COR-L47 (cell line): ENCODE measurements around the gene GHDC.
"Not testable (repeated sequence)": the region's sequence is repeated elsewhere in the genome, so short reads cannot be mapped to it uniquely, and the experiment has no call there.

Source experiments
- DNase-seq: peaks from one replicate; lab custom pipeline; 2025; lab: John Stamatoyannopoulos, UW

Gene GHDC

DNA sequence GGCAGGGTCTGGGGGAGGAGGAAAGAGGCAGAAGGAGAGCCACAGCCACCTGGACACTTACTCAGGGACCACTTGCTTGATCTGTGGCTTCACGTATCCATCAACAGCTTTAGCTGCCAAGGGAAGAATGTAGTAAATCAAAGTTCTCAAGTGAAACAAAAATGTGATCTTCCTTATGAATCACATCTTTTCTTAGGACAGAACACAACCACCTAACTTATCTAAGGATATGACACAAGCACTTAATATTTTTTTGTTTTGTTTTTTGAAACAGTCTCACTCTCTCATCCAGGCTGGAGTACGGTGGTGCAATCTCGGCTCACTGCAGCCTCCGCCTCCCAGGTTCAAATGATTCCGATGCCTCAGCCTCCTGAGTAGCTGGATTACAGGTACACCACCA is 8.4 kb upstream of the GHDC start:
- no peak for DNase-seq

DNA sequence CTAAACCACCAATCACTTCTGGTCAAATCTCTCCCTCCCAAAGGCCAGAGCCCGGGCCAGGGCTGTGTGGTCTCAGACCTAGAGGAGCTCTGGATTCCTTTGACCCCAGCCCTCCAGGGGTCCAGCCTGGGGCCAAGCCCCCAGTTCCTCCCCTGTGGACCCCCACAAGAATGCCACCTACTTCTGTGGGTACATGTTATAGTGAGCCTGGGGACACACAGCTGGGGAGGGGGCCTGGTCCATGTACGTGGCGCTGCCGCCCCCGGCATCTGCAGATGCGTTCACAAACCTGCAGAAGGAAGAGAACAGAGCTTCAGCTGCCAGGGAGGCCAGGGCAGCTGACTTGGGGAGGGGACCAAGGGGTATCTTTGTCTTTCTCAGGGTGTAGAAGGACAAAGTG is 7.9 kb upstream of the GHDC start:
- DNase-seq, result no peak

- DNase-seq, result no peak
These were observed 7.1 kb upstream of the GHDC start for GRCh38 chr17:42201458-42201772.

DNA sequence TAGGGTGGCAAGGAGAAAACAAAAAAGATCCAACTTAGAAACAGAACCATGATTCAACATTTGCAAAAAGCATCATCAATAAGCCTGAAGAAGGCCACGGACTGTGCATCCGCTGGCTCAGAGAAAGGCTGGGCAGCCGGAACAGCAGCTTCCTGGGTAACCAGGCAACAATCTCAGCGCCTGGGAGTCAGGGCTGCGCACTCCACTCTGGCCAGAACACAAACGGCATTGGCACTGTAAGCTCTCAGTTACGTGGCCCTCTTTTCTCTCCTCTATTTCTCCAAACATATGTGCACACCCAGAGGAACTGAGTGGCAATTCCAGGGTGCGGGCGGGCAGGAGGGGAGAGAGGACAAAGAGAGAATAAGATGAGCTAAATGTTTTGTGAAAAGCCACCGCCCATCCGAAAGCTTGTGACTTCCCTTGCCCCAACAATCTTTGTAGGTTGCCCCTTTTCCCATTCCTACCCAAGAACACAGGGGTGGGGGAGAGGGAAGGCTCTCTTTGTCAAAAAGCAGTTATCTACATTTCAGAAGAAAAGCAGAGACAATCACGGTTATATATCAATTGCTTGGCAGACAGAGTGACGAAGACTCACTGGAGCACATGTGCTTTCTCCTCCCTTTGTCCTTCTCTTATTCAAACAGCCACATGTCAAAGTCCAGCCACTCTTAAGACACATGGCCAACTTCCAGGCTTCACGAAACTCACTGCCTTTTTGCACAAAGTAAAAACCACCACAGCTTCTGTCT is 6.6 kb upstream of the GHDC start:
- no peak for DNase-seq

DNA sequence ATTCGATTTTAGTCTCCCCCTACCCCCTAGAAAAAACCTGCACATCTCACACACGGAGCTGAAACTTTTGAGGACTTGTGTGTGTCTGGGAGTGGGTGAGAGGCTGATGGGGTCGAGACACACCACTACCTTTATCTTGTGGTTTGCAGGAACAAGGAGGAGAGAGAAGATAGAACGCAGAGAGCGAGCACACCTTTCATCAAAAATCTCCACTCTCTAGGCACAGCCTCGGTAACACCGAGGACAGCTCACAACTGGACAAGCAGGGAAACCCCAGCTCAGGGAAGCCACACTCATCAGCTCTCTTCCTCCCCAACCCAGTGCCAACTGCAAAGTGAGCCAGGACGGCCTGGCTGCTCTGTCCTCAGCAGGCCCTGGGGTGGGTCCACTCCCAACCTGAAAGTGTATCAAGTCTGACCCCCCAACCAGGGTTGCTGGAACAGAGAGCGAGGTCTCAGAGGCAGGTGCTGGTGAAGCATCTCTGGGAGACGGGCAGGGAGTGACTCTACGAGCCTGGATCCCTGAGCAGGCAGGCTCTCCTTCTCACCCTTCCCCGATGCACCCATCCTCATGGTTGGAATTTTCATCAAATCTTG is 5.2 kb upstream of the GHDC start:
- DNase-seq, result no peak

DNA sequence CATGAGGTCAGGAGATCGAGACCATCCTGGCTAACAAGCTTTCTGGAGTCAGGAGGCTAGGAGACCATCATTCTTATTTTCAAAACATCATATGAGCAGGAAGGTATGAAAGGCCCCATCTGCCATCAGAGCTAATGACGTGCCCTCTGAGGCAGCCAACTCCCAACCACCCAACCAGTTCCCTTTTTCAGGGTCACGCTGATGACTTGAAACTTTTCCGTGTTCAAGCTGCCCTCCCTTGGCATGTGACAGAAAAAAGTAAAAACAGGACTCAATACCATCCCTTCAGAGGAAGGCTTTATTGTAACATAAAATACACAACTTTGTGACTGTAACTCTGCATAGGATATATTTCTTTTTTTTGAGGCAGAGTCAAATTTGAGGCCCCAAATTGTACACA is 4.6 kb upstream of the GHDC start:
- no peak for DNase-seq

DNA sequence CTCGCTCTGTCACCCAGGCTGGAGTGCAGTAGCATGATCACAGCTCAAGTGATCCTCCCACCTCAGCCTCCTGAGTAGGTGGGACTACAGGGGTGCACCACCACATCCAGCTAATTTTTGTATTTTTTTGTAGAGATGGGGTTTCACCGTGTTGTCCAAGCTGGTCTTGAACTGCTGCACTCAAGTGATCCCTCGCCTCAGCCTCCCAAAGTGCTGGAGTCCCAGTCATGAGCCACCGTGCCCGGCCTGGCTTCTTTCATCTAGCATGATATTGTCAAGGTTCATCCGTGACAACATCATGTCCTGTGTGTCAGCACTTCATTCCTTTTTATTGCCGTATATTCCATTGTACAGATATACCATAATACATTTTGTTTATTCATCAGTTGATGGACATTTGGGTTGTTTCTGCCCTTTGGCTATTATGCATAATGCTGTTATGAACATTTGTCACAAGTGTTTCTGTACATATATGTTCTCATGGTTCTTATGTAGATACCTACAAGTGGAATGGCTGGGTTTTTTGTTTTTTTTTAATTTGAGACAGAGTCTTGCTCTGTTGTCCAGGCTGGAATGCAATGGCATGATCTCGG is 3.4 kb upstream of the GHDC start:
- no peak for DNase-seq

DNA sequence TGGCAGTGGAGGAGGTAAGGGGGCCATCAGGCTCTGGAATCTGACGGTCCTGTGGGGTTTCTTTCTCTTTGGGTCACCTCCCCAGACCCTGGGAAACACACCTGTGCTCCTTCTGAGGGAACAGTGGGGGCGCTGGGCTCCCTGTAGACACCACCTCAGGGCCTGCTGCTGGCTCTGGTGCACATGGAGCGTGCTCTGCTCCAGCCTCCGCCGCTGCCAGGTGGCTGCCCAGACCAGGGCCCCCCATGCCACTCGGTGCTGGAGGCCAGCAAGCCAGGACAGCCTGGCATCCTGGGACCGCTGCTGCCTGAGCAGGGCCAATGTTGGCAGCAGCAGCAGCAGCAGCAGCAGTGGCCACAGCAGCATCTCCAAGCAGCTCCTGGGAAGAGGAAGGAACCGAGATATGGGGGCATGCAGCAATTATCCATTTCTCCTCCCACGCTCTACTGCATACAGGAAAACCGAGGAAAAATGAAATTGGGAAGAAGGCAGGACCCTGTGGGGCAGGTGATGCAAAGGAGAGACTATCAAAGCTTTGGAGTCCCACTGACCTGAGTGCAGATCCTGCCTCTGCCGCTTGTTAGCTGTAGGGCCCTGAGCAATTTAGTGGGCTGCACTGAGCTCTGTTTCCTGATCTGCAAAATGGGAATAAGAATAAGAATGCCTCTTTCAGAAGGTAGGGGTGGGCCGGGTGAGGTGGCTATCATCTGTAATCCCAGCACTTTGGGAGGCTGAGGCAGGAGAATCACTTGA is 902 bp downstream of the GHDC start:
- no peak for DNase-seq

DNA sequence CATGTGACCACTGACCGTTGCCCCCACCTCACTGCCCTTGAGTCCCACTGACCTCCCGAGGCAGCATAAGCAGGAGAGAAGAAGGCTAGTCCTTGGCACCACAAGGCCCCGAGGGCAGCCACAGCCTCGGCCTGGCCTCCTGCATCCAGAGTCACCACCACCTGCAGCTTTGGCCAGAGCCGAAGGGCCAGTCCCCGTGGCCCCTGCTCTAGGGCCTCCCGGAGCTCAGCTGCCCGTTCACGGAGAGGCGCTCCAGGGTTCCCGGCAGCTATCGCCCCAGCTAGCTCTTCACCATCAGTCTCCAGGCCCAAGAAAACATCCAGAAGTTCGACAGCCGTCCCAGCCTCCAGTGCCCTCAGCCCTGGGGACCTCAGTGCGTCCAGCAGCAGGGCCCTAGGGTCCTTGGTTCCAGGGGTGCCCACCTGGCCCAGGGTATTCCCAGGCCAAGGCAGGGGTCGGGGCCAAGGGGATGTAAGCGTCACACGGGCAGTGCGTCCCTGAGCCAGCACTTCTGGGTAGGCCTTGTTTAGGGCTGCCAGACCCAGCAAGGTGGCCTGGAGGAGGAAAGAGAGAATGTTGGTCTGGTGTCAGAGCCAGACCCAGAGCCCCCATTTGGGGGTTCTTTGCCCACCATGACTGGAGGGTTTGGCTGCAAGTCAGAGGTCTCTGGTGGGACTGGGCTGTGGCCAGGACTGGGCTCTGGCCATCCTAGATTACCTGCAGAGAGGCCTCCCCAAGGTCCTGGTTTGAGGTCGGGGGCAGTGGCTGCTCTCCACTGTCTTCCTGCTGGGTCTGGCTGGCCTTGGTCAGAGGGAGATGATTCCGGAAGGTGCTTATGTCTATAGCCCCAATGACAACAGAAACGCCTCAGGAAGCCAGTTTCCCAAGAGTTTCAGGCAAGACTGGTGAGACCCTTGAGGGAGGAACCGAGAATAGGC is 1.8 kb downstream of the GHDC start:
- DNase-seq, result no peak

DNA sequence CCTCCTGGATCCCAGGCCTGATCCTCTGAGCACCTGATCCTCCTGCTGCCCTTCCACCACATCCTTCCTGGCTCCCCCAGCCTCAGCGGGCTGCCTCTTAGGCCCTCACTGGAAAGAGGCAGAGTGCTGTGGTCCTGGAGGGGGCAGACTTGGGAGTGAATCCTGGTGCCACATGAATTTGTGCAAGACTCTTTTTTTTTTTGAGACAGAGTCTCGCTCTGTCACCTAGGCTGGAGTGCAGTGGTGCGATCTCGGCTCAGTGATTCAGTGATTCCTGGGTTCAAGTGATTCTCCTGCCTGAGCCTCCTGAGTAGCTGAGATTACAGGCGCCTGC is 3.1 kb downstream of the GHDC start:
- DNase-seq, result no peak

- no peak for DNase-seq
These were observed 3.6 kb downstream of the GHDC start for GRCh38 chr17:42190491-42191274.

GRCh38 chr17:42189651-42189965 is 4.7 kb downstream of the GHDC start:
- no peak for DNase-seq

DNA sequence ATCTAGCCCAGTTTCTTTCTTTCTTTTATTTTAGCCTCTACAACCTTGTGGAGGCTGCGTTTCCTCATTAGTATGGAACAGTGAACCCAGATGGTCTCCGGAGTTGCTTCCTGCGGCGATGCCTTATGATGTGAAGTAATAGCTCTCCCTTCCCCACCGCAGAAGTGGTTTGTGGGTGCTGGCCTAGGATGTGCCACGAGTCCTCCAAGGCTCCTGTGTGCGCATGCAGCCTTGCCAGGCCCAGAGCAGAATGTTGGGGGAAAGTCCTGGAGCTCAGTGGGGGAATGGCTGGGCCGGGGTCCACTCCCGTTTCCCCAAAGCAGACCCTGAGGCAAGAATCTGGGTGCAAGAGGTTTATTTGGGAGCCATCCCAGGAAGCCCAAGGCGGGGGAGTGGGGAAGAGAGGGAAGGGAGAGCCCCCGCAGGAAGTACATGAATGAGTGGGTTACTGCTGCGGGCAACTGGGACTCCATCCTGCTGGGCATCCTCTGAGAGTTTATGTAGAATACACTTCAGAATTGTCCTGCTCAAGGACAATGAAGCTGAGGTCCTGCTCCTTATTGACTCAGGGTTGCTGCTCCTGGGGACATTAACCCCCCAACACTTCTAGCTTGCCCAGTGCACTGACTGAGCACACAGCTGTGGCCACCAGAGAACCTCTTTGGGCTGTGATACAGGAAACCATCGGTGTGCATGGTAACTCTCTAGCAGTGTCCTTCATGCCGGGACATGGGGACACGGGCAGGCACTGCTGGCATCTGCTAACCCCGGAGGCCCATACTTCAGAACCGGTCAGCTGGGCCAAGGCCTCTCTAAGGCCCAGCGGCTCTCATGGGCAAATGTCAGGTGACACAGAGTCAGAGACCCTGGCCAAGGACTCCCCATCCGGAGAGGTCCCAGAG is 5.3 kb downstream of the GHDC start:
- no peak for DNase-seq

DNA sequence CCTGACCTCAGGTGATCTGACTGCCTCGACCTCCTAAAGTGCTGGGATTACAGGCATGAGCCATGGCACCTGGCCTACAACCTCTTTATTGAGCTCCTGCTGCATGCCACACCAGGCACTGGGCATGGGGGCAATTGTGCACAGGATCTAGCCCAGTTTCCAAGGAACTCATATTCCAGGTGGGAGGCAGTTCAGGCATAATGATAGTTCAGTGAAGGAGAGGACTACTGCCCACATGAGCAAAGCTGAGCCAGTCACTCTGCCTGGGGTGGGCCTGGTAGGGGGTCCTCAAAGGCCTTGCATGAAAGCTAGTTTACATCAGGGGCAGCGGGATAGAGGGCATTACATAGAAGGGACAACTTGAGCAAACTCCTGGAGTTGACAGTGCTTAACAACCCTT is 6.5 kb downstream of the GHDC start:
- DNase-seq, result no peak

DNA sequence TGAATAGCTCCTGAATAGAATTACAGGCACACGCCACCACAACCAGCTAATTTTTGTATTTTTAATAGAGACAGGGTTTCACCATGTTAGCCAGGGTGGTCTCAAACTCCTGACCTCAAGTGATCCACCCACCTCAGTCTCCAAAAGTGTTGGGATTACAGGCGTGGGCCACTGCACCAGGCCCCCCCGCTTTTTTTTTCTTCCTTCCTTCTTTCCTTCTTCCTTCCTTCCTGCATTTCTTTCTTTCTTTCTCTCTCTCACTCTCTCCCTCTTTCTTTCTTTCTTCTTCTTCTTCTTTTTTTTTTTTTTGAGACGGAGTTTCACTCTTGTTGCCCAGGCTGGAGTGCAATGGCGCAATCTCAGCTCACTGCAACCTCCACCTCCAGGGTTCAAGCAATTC is 8.1 kb downstream of the GHDC start:
- not testable (repeated sequence) for DNase-seq

DNA sequence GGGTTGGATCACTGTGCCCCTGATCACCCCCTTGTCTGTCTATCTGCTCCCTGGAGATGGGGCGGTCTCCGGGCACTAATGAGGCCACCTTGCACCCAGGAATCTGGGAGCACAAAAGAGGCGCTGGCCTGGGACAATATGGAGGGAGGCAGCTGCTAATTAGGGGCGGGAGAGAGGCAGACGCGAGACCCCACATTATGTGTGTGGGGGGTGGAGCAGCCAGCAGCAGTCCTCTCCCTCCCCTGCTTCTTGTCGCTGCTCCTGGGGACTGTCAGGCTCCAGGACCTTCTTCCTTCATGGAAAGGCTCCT is 8.7 kb downstream of the GHDC start:
- no peak for DNase-seq

GRCh38 chr17:42184713-42185620 is 9.3 kb downstream of the GHDC start, which contains the start of gene HCRT:
Gene HCRT, minus strand, starts transcription at chr17:42185452. Its CDS starts 87 bp downstream, at chr17:42185365.
- no peak for DNase-seq

- no peak for DNase-seq
These were observed 10.3 kb downstream of the GHDC start for GRCh38 chr17:42183741-42184711.
